HG03064 (cell line): ENCODE measurements around the gene KCTD13.
"Not testable (repeated sequence)": the region's sequence is repeated elsewhere in the genome, so short reads cannot be mapped to it uniquely, and the experiment has no call there.

Experiments
- ATAC-seq: cut with Tn5 transposase; IDR thresholded peaks from one replicate; pipeline ENCODE4 v1.9.1; 2021; ENCODE audit warnings: low read depth; ENCODE audit not compliant: unreplicated experiment

KCTD13 gene

GRCh38 chr16:29891525-29892457, 34.2 kb downstream of the KCTD13 start:
- no peak for ATAC-seq

- ATAC-seq, result not testable (repeated sequence)
Measured at GRCh38 chr16:29889372-29889771, 36.7 kb downstream of the KCTD13 start.

- no peak for ATAC-seq
Measured at GRCh38 chr16:29883987-29884386, 42.0 kb downstream of the KCTD13 start.

- no peak for ATAC-seq
Measured at GRCh38 chr16:29881050-29881449, 45.0 kb downstream of the KCTD13 start.

- ATAC-seq, result no peak
Measured at GRCh38 chr16:29878172-29878571, 47.9 kb downstream of the KCTD13 start.

- ATAC-seq, result no peak
Measured at GRCh38 chr16:29877266-29877961, 48.6 kb downstream of the KCTD13 start.

- no peak for ATAC-seq
Measured at GRCh38 chr16:29876594-29877249, 49.3 kb downstream of the KCTD13 start.

GRCh38 chr16:29876217-29876593, 49.8 kb downstream of the KCTD13 start:
- ATAC-seq, result no peak

- ATAC-seq, result no peak
Measured at GRCh38 chr16:29875206-29875605, 50.8 kb downstream of the KCTD13 start.

- ATAC-seq, result no peak
Measured at GRCh38 chr16:29873319-29873718, 52.7 kb downstream of the KCTD13 start.

- no peak for ATAC-seq
Measured at GRCh38 chr16:29871822-29872546, 54.0 kb downstream of the KCTD13 start.

- ATAC-seq, result not testable (repeated sequence)
Measured at GRCh38 chr16:29869067-29869466, 57.0 kb downstream of the KCTD13 start.

GRCh38 chr16:29868396-29869009, 57.5 kb downstream of the KCTD13 start:
- ATAC-seq, result no peak

- ATAC-seq, result no peak
Measured at GRCh38 chr16:29864205-29864604, 61.8 kb downstream of the KCTD13 start.

- no peak for ATAC-seq
Measured at GRCh38 chr16:29863669-29863984, 62.4 kb downstream of the KCTD13 start.

- peak; percentile 88 for ATAC-seq
Measured at GRCh38 chr16:29862884-29863668, 63.0 kb downstream of the KCTD13 start, which contains the start of gene CDIPT. Gene CDIPT, minus strand, starts transcription at chr16:29863226. Its CDS starts 369 bp downstream, at chr16:29862857.

- ATAC-seq, result no peak
Measured at GRCh38 chr16:29862383-29862883, 63.6 kb downstream of the KCTD13 start.

- no peak for ATAC-seq
Measured at GRCh38 chr16:29860218-29860617, 65.8 kb downstream of the KCTD13 start.

- ATAC-seq, result no peak
Measured at GRCh38 chr16:29858974-29859373, 67.1 kb downstream of the KCTD13 start.
